Measurements from ENCODE around the gene STON2.
"Not testable (repeated sequence)": the region's sequence is repeated elsewhere in the genome, so short reads cannot be mapped to it uniquely, and the experiment has no call there.

The STON2 gene

GRCh38 chr14:81400202-81400678, at the start of gene STON2:
Gene STON2, minus strand, starts transcription at chr14:81400324. Its CDS starts 1,942 bp downstream, at chr14:81398382.
- DNase-seq (ENCODE audit: low read depth) = no peak

- DNase-seq (ENCODE audit: low read depth) = no peak
These were observed 49.5 kb upstream of the STON2 start for GRCh38 chr14:81449576-81449975.

GRCh38 chr14:81449114-81449513, 49.0 kb upstream of the STON2 start:
- DNase-seq (ENCODE audit: low read depth) = no peak

- no peak for DNase-seq (ENCODE audit: low read depth)
These were observed 47.1 kb upstream of the STON2 start for GRCh38 chr14:81447021-81447764.

GRCh38 chr14:81446279-81447007, 46.3 kb upstream of the STON2 start:
- no peak for DNase-seq (ENCODE audit: low read depth)

- DNase-seq (ENCODE audit: low read depth) = no peak
These were observed 41.6 kb upstream of the STON2 start for GRCh38 chr14:81441626-81442134.

GRCh38 chr14:81440041-81440440, 39.9 kb upstream of the STON2 start:
- no peak for DNase-seq (ENCODE audit: low read depth)

- DNase-seq (ENCODE audit: low read depth) = no peak
These were observed 37.1 kb upstream of the STON2 start for GRCh38 chr14:81437244-81437643.

- DNase-seq (ENCODE audit: low read depth) = no peak
These were observed 36.4 kb upstream of the STON2 start for GRCh38 chr14:81436296-81437138.

- no peak for DNase-seq (ENCODE audit: low read depth)
These were observed 35.5 kb upstream of the STON2 start for GRCh38 chr14:81435391-81436295.

- DNase-seq (ENCODE audit: low read depth) = no peak
These were observed 34.9 kb upstream of the STON2 start for GRCh38 chr14:81435048-81435390.

GRCh38 chr14:81434230-81434629, 34.1 kb upstream of the STON2 start:
- no peak for DNase-seq (ENCODE audit: low read depth)

GRCh38 chr14:81433378-81433777, 33.3 kb upstream of the STON2 start:
- no peak for DNase-seq (ENCODE audit: low read depth)

- DNase-seq (ENCODE audit: low read depth) = no peak
These were observed 32.1 kb upstream of the STON2 start for GRCh38 chr14:81432219-81432661.

- no peak for DNase-seq (ENCODE audit: low read depth)
These were observed 30.1 kb upstream of the STON2 start for GRCh38 chr14:81430235-81430634.

- not testable (repeated sequence) for DNase-seq (ENCODE audit: low read depth)
These were observed 29.6 kb upstream of the STON2 start for GRCh38 chr14:81429749-81430148.

GRCh38 chr14:81429028-81429427, 28.9 kb upstream of the STON2 start:
- DNase-seq (ENCODE audit: low read depth) = no peak

GRCh38 chr14:81427348-81428058, 27.4 kb upstream of the STON2 start:
- DNase-seq (ENCODE audit: low read depth) = no peak

GRCh38 chr14:81423504-81423903, 23.4 kb upstream of the STON2 start:
- DNase-seq (ENCODE audit: low read depth) = no peak

GRCh38 chr14:81418057-81418790, 18.1 kb upstream of the STON2 start:
- DNase-seq (ENCODE audit: low read depth) = no peak

Data from activated T-cell treated with anti-CD3 and anti-CD28 coated beads for 1 hour (primary cell).